Pulmonary artery endothelial cell (primary cell): ENCODE results near the gene ITGAX. TPM values are rescaled to one million over a fixed set of nuclear protein-coding genes. Genes with fewer than 3 reads are reported as not detected.

Experiments used
- DNase-seq: peaks from one replicate; pipeline ENCODE4 v3.0.0-alpha.2; 2011; ENCODE audit warnings: low read depth, low spot score
- total RNA-seq: library from RNA; depleted of rRNA; stranded (reverse); fragments of >200 nt; gene quantifications from 2 replicates; pipeline ENCODE4 v1.2.3, GENCODE V29; 2014

ITGAX gene
- total RNA-seq, 1 donor from 2014 or later, result 1.1 TPM

GRCh38 chr16:31430380-31431052, 75.5 kb downstream of the ITGAX start:
- DNase-seq, result no peak

Other genes starting within 250 kb of the ITGAX start
- 19.8 and 20.2 TPM in 2 replicates for gene BCKDK, start 246.8 kb upstream of the ITGAX start, total RNA-seq
- 39.5 and 40.4 TPM in 2 replicates for gene KAT8, start 237.5 kb upstream of the ITGAX start, total RNA-seq
- not detected in 2 replicates for gene PRSS8, start 219.4 kb upstream of the ITGAX start, total RNA-seq
- 0.40 and 0.49 TPM in 2 replicates for gene PRSS36, start 205.1 kb upstream of the ITGAX start, total RNA-seq
- gene FUS, start 175.0 kb upstream of the ITGAX start, total RNA-seq, result 42.0 and 61.1 TPM in 2 replicates
- 68.2 and 81.8 TPM in 2 replicates for gene PYCARD, start 152.4 kb upstream of the ITGAX start, total RNA-seq
- gene TRIM72, start 141.1 kb upstream of the ITGAX start, total RNA-seq, result 0.04 TPM in 1 of 2 replicates, not detected in the other
- not detected in 2 replicates for gene PYDC1, start 138.0 kb upstream of the ITGAX start, total RNA-seq
- not detected in 2 replicates for gene ITGAM, start 95.2 kb upstream of the ITGAX start, total RNA-seq
- not detected in 2 replicates for gene ITGAD, start 38.2 kb downstream of the ITGAX start, total RNA-seq
- not detected in 2 replicates for gene COX6A2, start 73.2 kb downstream of the ITGAX start, total RNA-seq
- gene ZNF843, start 87.6 kb downstream of the ITGAX start, total RNA-seq, result 0.07 TPM in 2 replicates
- 12.6 and 15.6 TPM in 2 replicates for gene ARMC5, start 104.3 kb downstream of the ITGAX start, total RNA-seq
- 32.1 and 56.6 TPM in 2 replicates for gene TGFB1I1, start 117.0 kb downstream of the ITGAX start, total RNA-seq
- gene SLC5A2, start 127.9 kb downstream of the ITGAX start, total RNA-seq, result not detected in 2 replicates
- gene RUSF1, start 153.2 kb downstream of the ITGAX start, total RNA-seq, result 25.0 and 28.2 TPM in 2 replicates
- not detected in 2 replicates for gene AHSP, start 172.7 kb downstream of the ITGAX start, total RNA-seq